ENCODE results near the gene PIK3C2B.

DNA sequence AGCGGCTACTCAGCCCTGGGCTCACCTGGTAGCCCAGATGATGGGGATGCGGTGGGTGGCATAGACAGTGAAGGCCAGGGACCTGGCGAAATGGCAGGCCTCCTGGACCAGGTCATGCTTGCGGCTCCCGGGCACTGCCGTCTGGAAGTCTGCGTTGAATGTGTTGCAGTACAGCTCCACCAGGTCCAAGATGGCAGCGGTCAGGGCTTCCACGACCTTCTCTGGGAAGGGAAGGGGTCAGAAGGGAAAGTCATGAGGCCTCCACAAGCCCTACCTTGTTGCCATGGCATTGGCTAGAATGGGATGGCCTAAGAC, 38.8 kb downstream of the PIK3C2B start:
- TF ChIP-seq CTCF (IDR thresholded peaks at IDR 0.05) (no peak), POLR2AphosphoS5 (IDR thresholded peaks at IDR 0.05) (no peak), POLR2A (IDR thresholded peaks at IDR 0.05) (no peak)
